H9 (cell line): ENCODE data around the gene F8. TPM values are rescaled to one million over a fixed set of nuclear protein-coding genes. Genes with fewer than 3 reads are reported as not detected.

ENCODE experiments used
- DNase-seq: peaks from one replicate; pipeline ENCODE4 v3.0.0-alpha.2; 2017
- H2AFZ ChIP-seq: one replicate; pipeline ENCODE4 v1.6.1; 2013; ENCODE audit warnings: mild to moderate bottlenecking, low read length, control low read depth, moderate library complexity
- H2AK5ac ChIP-seq: 2 replicates; pipeline ENCODE4 v1.6.1; 2013; ENCODE audit warnings: low read length, control low read depth, mixed read lengths; ENCODE audit not compliant: insufficient read length
- H2BK120ac ChIP-seq: one replicate; pipeline ENCODE4 v1.6.1; 2013; ENCODE audit warnings: low read depth, mild to moderate bottlenecking, low read length, control low read depth, inconsistent platforms; ENCODE audit not compliant: poor library complexity, severe bottlenecking
- H2BK12ac ChIP-seq: 2 replicates; pipeline ENCODE4 v1.6.1; 2013; ENCODE audit warnings: low read length, control low read depth, mixed read lengths, low read depth; ENCODE audit not compliant: insufficient read length
- H2BK15ac ChIP-seq: 2 replicates; pipeline ENCODE4 v1.6.1; 2013; ENCODE audit warnings: low read depth, low read length, control low read depth
- H2BK20ac ChIP-seq: one replicate; pipeline ENCODE4 v1.6.1; 2013; ENCODE audit warnings: low read depth, mild to moderate bottlenecking, low read length, control low read depth, inconsistent platforms; ENCODE audit not compliant: poor library complexity, severe bottlenecking
- H2BK5ac ChIP-seq: 2 replicates; pipeline ENCODE4 v1.6.1; 2013; ENCODE audit warnings: low read length, control low read depth, mixed read lengths; ENCODE audit not compliant: insufficient read length
- H3K14ac ChIP-seq: 2 replicates; pipeline ENCODE4 v1.6.1; 2013; ENCODE audit warnings: low read length, control low read depth; ENCODE audit not compliant: insufficient read depth
- H3K18ac ChIP-seq: 2 replicates; pipeline ENCODE4 v1.6.1; 2013; ENCODE audit warnings: low read depth, mild to moderate bottlenecking, mixed read lengths, low read length, control low read depth; ENCODE audit not compliant: insufficient read length
- H3K23ac ChIP-seq: 2 replicates; pipeline ENCODE4 v1.6.1; 2013; ENCODE audit warnings: low read length, control low read depth, mixed read lengths, low read depth; ENCODE audit not compliant: insufficient read length
- H3K23me2 ChIP-seq: 2 replicates; pipeline ENCODE4 v1.6.1; 2013; ENCODE audit warnings: low read depth, mild to moderate bottlenecking, mixed read lengths, low read length, control low read depth; ENCODE audit not compliant: insufficient read length, poor library complexity, severe bottlenecking
- H3K27ac ChIP-seq: 2 replicates; pipeline ENCODE4 v1.5.1; 2013; ENCODE audit warnings: low read length, control low read depth, mixed read lengths, low read depth; ENCODE audit not compliant: insufficient read length
- H3K27me3 ChIP-seq: 2 replicates; pipeline ENCODE4 v1.6.1; 2013; ENCODE audit warnings: low read length, control low read depth, inconsistent platforms; ENCODE audit not compliant: insufficient read depth
- H3K4ac ChIP-seq: 2 replicates; pipeline ENCODE4 v1.6.1; 2013; ENCODE audit warnings: low read depth, mild to moderate bottlenecking, control low read depth, inconsistent platforms, low read length, moderate library complexity
- H3K4me1 ChIP-seq: 2 replicates; pipeline ENCODE4 v1.6.1; 2013; ENCODE audit warnings: low read length, control low read depth, inconsistent platforms; ENCODE audit not compliant: insufficient read depth
- H3K4me2 ChIP-seq: 2 replicates; pipeline ENCODE4 v1.6.1; 2013; ENCODE audit warnings: low read length, control low read depth, mixed read lengths; ENCODE audit not compliant: insufficient read length, insufficient read depth
- H3K56ac ChIP-seq: 2 replicates; pipeline ENCODE4 v1.6.1; 2013; ENCODE audit warnings: low read depth, mild to moderate bottlenecking, mixed read lengths, low read length, control low read depth; ENCODE audit not compliant: insufficient read length
- H3K79me1 ChIP-seq: 2 replicates; pipeline ENCODE4 v1.6.1; 2013; ENCODE audit warnings: low read depth, mild to moderate bottlenecking, moderate library complexity, low read length, control low read depth, inconsistent platforms; ENCODE audit not compliant: insufficient read depth, poor library complexity, severe bottlenecking
- H3K79me2 ChIP-seq: 2 replicates; pipeline ENCODE4 v1.6.1; 2013; ENCODE audit warnings: low read length, control low read depth, inconsistent platforms; ENCODE audit not compliant: insufficient read depth
- H3K9ac ChIP-seq: 2 replicates; pipeline ENCODE4 v1.6.1; 2013; ENCODE audit warnings: low read length, control low read depth, mixed read lengths; ENCODE audit not compliant: insufficient read length; ENCODE audit errors: extremely low read depth
- H3K9me3 ChIP-seq: one replicate; pipeline ENCODE4 v1.6.1; 2013; ENCODE audit warnings: low read depth, low read length, inconsistent platforms; ENCODE audit not compliant: control insufficient read depth
- H3T11ph ChIP-seq: one replicate; pipeline ENCODE4 v1.6.1; 2013; ENCODE audit warnings: mild to moderate bottlenecking, low read length, control low read depth, inconsistent platforms
- H4K20me1 ChIP-seq: one replicate; pipeline ENCODE4 v1.6.1; 2013; ENCODE audit not compliant: control insufficient read depth, insufficient read length, insufficient read depth
- H4K5ac ChIP-seq: 2 replicates; pipeline ENCODE4 v1.6.1; 2013; ENCODE audit warnings: low read depth, mild to moderate bottlenecking, mixed read lengths, low read length, control low read depth; ENCODE audit not compliant: insufficient read length
- H4K8ac ChIP-seq: replicated peaks from 2 replicates; pipeline ENCODE4 v1.6.1; 2013; ENCODE audit warnings: low read length, control low read depth, mixed read lengths, low read depth; ENCODE audit not compliant: insufficient read length
- H4K91ac ChIP-seq: 2 replicates; pipeline ENCODE4 v1.6.1; 2013; ENCODE audit warnings: low read depth, mild to moderate bottlenecking, moderate library complexity, mixed read lengths, low read length, control low read depth; ENCODE audit not compliant: insufficient read length
- H3K27ac Mint-ChIP-seq, 3 experiments: 2 replicates in 2 of 3; 3 replicates in 1 of 3; pipeline ENCODE4 v1.8.0; 2020 to 2021; ENCODE audit warnings: mixed read lengths in 3 of 3, mild to moderate bottlenecking in 1 of 3, moderate library complexity in 1 of 3
- H3K27me3 Mint-ChIP-seq: 2 replicates; pipeline ENCODE4 v1.8.0; 2021; ENCODE audit warnings: low read depth, mild to moderate bottlenecking, moderate library complexity, mixed read lengths
- H3K36me3 Mint-ChIP-seq, 3 experiments: 2 replicates in 2 of 3; 3 replicates in 1 of 3; pipeline ENCODE4 v1.8.0; 2020 to 2021; ENCODE audit warnings: low read depth in 3 of 3, mixed read lengths in 3 of 3; ENCODE audit not compliant: insufficient read depth in 1 of 3
- H3K4me1 Mint-ChIP-seq, 2 experiments: 2 replicates each; pipeline ENCODE4 v1.8.0; 2020; ENCODE audit warnings: mixed read lengths in 2 of 2
- H3K4me3 Mint-ChIP-seq, 2 experiments: 2 replicates in 1 of 2; 3 replicates in 1 of 2; pipeline ENCODE4 v1.8.0; 2020 to 2021; ENCODE audit warnings: mild to moderate bottlenecking in 2 of 2, mixed read lengths in 2 of 2, moderate library complexity in 1 of 2
- H3K9me3 Mint-ChIP-seq, 2 experiments: 2 replicates in 1 of 2; 3 replicates in 1 of 2; pipeline ENCODE4 v1.8.0; 2020; ENCODE audit warnings: mild to moderate bottlenecking in 2 of 2, mixed read lengths in 2 of 2, moderate library complexity in 1 of 2
- WGBS: extraction: QIAGEN DNeasy Blood & Tissue Kit; methylation state at CpG from one replicate; pipeline ENCODE4 v1.1.7; 2013; ENCODE audit warnings: missing lambda C conversion rate, low lambda C conversion rate, mixed read lengths; ENCODE audit not compliant: insufficient read length; ENCODE audit errors: extremely low coverage; 5-methylcytosine and 5-hydroxymethylcytosine counted together
- total RNA-seq: library from RNA; stranded (reverse); gene quantifications from 2 replicates; pipeline ENCODE4 v1.2.1, GENCODE V29; 2021
- TF ChIP-seq, protein P1 (sequence below): fragments of 200-600 bp; sonication (generic); conservative IDR thresholded peaks from 3 replicates; pipeline ENCODE4 v1.8.0; 2021; ENCODE audit warnings: antibody characterized with exemption, mild to moderate bottlenecking

Gene F8
- total RNA-seq, 1 experiment from 2014 or later: 3.1 TPM

GRCh38 chrX:155028877-155029291, 6.4 kb upstream of the F8 start:
- H3K4me2 ChIP-seq: no peak overlapping the region
- Mint-ChIP-seq H3K27me3 (no peaks in the 10 kb centered on the region), H3K4me3 (peak overlapping the region in 1 of 2 experiments; percentile 16; a peak in 2 of 5 replicates), H3K4me1 (peaks cover 4 to 6% of the 10 kb centered on the region in 2 experiments), H3K36me3 (peaks cover 3 to 7% (median 4%) of the 10 kb centered on the region in 3 experiments; a peak in 5 of 7 replicates), H3K9me3 (peaks cover 53 to 55% of the 10 kb centered on the region in 2 experiments), H3K27ac (no peak overlapping the region)
- H2AFZ ChIP-seq: no peak overlapping the region
- H3K23me2 ChIP-seq: no peaks in the 10 kb centered on the region
- H4K91ac ChIP-seq: no peak overlapping the region
- no peak overlapping the region for H2BK20ac ChIP-seq
- H3K4me1 ChIP-seq: no peaks in the 10 kb centered on the region
- H3K4ac ChIP-seq: no peak overlapping the region
- H3T11ph ChIP-seq: no peak overlapping the region
- H2BK5ac ChIP-seq: no peak overlapping the region
- H2AK5ac ChIP-seq: no peak overlapping the region
- no peak overlapping the region for H3K18ac ChIP-seq
- H4K20me1 ChIP-seq: no peaks in the 10 kb centered on the region
- DNase-seq: no peak
- no peaks in the 10 kb centered on the region for H3K79me1 ChIP-seq
- no peak overlapping the region for H3K27ac ChIP-seq
- no peak overlapping the region for H4K5ac ChIP-seq
- no peak overlapping the region for H3K9ac ChIP-seq
- no CpG with 5 or more reads among the region's 2 CpGs for WGBS
- TF ChIP-seq, protein P1, sequence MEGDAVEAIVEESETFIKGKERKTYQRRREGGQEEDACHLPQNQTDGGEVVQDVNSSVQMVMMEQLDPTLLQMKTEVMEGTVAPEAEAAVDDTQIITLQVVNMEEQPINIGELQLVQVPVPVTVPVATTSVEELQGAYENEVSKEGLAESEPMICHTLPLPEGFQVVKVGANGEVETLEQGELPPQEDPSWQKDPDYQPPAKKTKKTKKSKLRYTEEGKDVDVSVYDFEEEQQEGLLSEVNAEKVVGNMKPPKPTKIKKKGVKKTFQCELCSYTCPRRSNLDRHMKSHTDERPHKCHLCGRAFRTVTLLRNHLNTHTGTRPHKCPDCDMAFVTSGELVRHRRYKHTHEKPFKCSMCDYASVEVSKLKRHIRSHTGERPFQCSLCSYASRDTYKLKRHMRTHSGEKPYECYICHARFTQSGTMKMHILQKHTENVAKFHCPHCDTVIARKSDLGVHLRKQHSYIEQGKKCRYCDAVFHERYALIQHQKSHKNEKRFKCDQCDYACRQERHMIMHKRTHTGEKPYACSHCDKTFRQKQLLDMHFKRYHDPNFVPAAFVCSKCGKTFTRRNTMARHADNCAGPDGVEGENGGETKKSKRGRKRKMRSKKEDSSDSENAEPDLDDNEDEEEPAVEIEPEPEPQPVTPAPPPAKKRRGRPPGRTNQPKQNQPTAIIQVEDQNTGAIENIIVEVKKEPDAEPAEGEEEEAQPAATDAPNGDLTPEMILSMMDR: no peak
- no peaks in the 10 kb centered on the region for H3K27me3 ChIP-seq
- peaks cover 15% of the 10 kb centered on the region for H3K9me3 ChIP-seq
- no peak overlapping the region for H3K23ac ChIP-seq
- H2BK12ac ChIP-seq: no peak overlapping the region
- no peak overlapping the region for H2BK120ac ChIP-seq
- no peak overlapping the region for H3K14ac ChIP-seq
- no peak overlapping the region for H3K56ac ChIP-seq
- no peaks in the 10 kb centered on the region for H3K79me2 ChIP-seq
- no peak overlapping the region for H2BK15ac ChIP-seq
- H4K8ac ChIP-seq: no peak overlapping the region
